ENCODE measurements around the gene SIMC1.

Gene SIMC1

DNA sequence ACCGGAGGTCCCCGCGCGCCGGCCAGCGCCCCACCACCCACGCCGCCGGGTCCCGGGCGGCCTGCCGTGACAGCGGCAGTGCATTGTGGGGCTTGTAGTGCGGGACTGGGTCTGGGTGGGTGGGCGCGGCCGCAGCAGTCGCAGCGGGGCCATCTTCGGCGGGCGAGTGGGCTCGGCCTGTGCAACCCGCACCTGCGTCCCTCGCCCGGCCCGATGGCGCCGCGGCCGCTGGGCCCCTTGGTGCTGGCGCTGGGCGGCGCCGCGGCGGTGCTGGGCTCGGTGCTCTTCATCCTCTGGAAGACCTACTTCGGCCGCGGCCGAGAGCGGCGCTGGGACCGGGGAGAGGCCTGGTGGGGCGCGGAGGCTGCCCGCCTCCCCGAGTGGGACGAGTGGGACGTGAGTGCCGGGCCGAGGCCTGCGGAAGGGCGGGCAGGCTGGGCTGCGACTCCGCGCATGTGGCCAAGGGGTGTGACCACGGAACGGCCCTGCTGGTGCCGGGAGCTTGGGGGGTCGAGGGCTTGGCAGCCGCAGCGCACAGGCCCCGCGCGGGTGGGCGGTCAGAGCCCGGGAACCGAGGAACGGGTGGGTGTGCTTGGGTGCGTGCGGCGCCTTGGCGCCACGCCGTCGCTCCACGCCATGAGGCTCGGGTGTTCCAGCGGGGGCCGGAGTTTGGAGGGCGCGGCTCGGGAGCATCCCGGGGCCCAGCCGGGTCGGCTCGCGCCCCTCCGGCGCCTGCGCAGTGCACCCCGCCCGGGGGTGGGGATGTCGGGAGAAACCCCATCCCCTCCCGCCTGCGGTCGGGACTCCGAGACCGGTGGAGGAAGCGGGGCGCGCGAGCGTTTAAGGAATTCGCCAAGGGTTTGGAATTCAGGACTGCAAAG is 127.4 kb downstream of the SIMC1 start, which contains the start of gene ARL10:
ARL10 (plus strand) TSS at position 137 of the 881 bp plus-strand sequence; CDS start at position 214, 77 bp downstream.
- peak; percentile 77 for DNase-seq

DNA sequence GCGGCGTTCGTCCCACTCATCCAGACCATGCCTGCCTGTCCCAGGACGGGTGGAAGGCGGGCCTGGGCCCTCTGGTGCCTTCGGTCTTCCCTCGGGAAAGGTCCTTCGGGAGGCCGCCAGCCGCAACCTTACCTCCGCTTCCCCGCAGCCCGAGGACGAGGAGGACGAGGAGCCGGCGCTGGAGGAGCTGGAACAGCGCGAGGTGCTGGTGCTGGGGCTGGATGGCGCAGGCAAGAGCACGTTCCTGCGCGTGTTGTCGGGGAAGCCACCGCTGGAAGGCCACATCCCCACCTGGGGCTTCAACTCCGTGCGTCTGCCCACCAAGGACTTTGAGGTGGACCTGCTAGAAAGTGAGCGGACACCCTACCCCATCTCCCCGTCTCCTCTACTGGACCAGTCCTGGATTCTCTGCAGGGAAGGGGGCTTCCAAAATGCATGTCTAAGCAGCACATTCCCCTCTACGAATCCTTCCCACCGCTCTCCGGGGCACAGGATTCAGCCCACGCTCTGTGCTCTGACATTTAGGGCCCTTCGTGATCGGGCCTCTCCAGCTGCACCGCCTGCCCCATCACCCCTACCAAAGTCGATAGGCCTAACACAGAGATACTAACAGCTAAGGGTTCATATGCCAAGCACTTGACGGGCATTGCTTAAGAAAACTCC is 128.1 kb downstream of the SIMC1 start:
- DNase-seq: no peak

DNA sequence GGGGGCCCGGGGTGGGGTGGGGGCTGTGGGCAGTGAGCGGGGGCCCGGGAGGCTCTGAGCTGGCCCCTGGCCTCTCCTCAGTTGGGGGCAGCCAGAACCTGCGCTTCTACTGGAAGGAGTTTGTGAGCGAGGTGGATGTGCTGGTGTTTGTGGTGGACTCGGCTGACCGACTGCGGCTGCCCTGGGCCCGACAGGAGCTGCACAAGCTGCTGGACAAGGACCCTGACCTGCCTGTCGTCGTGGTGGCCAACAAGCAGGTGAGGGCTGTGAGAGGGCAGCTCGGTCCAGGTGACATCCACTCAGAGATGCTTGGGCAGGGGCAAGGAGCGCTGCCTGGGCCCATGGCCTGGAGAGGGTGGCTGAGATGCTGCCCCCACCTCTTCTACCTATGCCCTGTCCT is 130.5 kb downstream of the SIMC1 start:
- no peak for DNase-seq

DNA sequence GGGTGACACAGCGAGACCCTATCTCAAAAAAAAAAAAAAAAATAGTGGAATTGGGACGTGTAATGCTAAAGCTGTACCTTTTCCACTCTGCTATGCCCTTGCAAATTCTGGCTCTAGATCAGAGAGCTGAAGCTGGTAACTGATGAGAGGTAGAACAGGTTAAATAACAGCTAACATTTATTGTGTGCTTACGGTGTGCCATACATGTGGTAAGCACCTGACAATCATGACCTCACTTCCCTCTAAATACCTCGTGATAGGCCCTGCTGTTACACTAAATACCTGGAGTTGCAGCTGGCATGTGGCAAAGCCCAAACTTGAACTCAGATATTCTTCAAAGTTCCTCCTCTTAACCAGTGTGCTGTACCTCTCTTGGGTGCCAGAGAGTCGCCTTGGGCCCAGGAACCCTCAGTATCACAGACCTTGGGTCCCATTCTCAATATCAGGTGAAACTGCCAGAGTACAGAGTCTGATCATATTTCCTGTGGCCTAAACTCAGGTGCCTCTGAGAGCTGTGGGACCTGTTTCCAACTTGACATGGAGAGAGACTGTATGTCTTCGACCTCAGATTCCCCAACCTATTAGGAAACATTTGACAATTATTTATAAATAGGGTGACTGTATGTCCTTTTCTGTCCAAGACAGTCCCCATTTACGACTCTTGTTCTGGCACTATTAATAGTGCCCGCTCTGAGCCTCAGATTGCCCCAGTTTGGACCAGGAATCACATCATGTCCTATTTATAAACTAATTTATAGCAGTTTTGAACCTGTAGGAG is 131.9 kb downstream of the SIMC1 start:
- no peak for DNase-seq

DNA sequence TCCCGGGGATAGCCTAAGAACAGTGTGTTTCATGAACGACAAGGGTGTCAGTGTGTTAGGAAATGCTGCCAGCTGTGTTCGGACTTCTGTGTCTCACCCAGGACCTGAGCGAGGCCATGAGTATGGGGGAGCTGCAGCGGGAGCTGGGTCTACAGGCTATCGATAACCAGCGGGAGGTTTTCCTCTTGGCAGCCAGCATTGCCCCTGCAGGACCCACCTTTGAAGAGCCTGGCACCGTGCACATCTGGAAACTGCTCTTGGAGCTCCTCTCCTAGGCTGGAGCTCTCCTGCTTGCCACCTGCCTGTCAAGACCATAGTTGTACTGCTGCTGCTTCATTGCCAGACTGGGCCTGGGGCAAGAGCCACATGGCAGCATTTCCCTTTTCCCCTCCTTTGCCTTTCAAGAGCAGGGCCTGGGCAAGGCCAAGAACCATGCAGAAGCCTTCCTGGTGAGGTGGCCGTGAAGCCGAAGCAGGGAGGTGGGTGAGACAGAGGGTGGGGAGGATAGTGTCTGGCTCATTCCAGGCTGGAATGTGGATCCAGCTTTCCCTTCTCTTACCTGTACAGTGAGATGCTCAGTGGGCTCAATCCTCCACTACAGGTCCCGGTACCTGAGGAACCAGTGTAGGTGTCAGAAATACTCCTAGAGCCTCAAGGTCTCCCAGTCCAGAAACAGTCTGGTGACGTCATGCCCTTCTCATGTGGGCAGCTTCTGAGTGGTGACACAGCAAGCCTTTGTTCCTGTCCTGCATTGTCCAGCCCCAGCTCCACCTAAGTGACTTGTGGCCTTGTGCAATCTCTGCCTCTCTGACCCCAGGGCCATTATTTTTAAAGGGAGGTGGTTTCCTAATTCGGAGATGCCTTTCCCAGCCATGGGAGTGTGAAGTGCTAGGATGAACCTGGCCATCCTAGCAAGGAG is 133.7 kb downstream of the SIMC1 start:
- DNase-seq: no peak

DNA sequence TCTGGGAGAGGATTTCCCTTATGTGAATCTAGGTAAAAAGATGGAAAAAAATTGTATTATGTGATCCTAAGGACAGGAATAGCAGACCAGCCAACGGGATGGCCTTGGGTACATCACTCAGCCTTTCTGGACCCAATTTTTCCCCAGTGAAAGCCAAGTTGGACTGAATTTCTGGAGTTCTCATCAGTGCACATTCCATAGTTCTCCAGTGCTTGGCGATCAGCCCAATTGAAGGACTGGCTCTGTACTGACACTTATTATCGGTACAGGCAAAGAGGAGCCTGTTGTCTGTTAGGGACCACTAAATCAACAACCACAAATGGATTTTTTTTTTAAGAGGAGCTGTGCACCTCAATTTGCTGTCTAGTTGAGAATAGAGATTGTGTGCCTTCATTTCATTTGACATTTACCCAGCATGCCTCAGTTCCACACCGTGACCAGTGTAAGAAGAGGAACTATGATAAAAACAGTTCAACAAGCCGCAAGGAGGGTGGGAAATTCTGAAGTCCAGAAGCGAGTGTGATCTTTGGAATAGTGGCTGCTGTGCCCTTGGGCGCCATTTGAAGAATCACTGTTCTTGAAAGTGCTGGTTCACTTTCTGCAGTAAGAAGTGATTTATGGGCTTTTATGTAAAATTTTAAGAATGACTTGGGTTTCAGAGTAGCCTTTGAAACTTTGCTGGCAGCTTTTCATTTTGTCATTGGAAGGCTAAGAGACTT is 135.0 kb downstream of the SIMC1 start:
- DNase-seq: no peak

DNA sequence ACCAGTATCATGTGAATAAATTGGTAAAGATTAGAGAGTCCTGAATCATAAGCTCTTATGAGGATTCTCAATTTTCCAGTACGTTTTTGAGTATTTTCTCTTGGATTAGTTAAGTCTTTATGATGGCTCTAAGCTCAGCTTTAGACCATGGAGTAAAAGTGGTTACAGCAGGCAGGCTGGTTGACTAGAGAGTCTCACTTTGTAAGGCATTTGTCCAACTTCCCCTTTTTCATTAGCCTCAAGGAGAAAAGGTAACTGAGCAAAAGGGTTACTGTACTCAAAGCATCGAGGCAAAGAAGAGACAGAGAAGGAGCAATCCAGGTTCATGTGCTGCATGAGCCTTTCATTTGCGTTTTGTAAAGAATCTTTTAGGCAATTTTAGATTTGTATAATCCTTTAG is 141.7 kb downstream of the SIMC1 start:
- no peak for DNase-seq

DNA sequence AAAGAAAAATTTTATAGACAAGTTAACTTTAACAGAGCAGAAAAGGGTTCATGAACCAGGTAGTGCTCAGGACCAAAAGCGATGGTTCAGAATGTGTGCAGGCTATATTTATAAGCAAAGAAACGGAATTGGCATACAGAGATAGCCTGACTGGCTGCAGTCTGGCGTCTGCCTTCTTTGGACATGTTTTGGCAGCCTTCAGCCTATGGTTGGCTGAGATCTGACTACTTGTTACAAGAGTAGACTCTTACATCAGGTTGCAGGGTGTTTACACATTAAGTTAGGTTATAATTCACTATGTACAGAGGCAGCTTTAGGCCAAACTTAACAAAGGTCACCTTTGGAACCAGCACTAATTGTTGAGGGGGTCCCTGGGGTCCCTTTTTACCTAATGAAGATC is 143.2 kb downstream of the SIMC1 start:
- no peak for DNase-seq

DNA sequence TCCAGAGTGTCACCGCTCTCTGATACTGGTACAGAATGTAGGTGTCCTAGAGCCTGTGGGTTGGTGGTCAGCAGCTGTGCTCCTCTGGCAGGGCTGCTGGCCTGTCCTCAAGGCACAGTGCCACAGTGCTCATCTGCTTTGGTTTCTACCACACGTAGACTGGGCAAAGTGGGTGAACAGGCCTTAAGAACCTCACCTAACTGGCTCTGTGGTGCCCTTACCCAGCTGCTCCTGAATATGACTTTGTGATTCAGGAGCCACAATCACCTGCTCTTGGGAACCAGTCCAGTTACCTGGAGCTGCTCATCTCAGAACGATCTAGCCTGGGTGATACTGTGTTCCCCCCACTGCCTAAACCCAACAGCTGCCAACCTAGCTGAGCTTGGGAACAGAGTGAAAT is 143.8 kb downstream of the SIMC1 start:
- no peak for DNase-seq

DNA sequence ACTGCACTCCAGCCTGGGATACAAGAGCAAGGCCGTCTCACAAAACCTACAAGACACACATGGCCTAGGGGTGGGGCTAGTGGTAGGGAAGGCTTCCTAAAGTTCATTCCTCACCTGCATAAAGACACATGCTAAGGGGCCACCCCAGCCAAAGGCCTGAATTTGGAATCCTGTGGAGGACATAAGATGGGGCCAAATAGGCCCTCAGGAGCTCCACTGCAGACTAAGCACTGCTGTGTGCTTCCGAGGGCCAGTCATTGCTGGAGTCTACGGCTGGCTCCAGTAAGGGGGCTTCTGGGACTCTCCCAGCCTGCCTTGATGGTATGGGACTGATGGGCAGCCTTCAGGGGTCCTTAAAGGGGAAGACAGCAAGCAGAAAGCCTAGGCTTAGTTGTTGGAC is 144.5 kb downstream of the SIMC1 start:
- no peak for DNase-seq

DNA sequence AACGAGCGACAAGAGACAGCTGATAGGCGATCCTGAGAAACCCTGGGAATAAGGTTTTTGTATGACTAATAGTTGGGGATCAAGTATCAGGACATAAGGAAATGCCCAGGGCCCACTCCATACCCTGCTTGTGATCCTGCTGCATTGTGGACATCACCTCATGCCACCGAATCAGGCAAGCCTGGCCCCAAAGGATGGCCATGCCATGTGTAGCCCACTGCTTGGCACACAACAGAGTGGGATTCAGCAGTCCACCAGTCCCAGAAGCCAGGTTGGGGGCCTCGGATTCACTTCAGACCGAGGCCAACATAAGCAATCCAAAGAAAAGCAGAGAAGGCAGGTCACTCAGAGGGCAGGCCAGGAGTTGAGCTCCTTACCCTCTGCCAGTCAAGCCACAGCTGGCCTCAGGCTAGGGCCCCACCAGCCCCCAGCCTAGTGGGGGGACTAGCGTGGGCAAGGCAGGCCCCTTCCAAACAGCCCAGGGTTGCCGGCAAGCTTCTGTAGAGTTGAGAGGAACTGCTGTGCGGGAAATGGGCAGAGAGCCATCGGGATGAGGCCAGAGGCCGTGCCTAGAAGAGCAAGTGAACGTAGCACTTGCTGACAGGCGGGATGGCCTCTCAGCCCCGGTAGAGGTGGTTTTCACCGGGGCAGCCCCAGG is 145.2 kb downstream of the SIMC1 start:
- no peak for DNase-seq

DNA sequence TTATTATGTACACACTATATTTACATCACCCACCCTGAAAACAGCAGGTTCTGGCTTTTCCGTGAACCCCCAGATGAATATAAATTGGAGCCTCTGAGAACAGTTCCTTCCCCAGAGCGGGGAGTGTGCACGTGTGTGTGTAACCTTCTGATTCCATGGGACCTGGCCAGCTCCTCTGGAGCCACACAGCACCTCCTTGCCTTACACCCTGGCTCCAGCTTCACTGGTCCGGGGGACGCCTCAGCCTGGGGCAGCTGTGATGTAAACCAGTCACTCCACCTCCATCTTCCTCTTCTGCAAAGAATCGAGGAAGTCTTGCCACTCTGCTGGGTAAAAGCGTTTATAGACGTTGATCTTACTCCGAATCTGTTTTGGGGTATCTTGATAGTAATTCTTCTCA is 145.7 kb downstream of the SIMC1 start:
- DNase-seq: no peak

DNA sequence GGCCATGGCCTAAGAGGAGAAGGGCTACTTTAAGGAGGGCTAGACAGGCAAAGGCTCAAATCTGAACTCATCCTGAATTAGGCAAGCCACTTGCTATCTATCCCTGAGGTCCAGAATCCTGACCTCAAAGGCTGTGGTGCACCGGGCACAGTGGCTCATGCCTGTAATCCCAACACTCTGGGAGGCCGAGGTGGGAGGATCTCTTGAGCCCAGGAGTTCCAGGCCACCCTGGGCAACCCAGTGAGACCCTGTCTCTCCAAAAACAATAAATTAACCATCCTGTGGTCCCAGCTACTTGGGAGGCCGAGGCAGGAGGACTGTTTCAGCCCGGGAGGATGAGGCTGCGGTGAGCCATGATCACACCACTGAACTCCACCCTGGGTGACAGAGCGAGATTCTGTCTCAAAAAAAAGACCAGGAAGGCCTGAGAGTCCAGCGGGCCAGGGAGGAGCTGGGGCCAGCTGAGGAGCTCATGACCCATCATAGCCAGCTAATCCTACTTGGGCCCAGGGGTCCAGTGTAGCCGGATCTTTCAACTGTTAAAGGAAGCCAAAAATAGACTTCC is 146.2 kb downstream of the SIMC1 start:
- no peak for DNase-seq

DNA sequence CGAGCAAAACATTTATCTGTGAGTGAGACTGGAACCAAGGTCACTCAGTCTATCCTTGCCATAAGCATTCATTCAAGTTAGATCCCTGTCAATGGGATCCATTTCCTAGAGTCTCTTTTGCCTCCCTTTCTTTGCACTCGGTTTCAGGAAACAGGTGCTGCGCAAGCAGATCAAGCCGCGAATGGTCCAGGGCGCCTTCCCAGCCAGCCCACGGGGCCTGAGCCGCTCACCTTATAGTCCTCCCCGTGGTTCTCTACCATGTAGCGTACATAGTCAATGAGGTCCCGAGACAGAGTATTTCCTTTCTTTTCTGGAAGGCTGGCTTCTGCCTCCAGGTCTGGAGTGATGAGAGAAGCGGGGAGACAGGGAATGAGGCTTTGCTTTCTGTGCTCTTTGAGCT is 146.8 kb downstream of the SIMC1 start:
- DNase-seq: no peak

DNA sequence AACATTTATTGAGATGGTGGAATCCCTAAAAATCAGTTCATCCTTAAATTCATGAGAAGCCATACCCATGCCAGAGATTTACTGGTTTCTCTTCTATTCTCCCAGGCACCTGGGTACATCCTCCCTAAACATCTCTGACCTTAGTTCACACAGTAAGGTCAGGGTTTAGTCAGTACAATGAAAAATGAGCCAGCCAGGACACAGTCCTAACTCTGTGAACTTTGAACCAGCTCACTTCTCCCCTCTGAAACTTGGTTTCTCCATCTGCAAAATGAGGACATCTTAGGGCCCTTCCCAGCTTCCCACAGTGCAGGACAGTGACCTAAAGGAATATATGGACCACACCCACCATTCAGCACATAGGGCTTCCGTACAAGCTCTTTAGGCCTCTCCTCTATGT is 148.3 kb downstream of the SIMC1 start:
- no peak for DNase-seq

DNA sequence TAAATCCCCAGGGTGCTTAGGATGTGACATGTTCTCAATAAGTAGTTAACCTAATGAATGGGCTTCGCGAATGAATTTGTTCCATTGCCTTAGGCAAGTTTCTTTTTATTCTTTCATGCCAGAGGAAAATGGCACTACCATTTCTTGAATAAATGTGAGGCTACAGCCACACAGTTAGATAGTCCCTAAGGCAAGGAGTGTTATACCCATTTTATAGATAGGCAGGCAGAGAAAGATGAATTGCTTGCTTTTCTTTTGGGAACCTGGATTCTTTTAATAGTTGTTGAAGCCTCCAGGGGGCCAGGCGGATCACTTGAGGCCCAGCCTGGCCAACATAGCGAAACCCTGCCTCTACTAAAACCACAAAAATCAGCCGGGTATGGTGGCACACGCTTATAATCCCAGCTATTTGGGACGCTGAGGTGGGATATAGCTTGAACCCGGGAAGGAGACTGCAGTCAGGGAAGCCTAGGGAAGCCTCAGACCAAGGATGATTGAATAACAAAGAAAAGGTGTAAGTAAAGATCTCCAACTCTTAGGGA is 149.2 kb downstream of the SIMC1 start:
- DNase-seq: no peak

DNA sequence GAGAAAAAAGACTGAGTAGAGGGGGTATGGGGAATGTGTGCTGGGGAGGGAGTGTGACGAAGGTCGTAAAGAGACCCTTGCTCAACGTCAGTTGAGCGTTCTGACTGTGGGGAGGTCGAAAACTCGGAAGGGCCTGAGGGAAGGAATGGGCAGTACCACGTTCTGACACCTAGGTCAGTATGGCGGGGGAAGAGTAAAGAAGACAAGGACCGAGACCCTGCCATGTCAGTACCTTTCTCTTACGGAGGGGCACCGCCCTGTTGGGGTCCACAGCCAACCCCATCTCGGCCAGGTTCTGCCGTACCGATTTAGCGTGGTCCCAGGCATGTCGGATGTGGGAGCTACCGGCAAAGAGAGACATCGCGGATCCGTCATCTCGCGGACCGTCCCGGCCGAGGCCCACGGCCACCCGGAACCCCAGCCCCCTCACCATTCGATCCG is 149.8 kb downstream of the SIMC1 start:
- peak; percentile 30 for DNase-seq

DNA sequence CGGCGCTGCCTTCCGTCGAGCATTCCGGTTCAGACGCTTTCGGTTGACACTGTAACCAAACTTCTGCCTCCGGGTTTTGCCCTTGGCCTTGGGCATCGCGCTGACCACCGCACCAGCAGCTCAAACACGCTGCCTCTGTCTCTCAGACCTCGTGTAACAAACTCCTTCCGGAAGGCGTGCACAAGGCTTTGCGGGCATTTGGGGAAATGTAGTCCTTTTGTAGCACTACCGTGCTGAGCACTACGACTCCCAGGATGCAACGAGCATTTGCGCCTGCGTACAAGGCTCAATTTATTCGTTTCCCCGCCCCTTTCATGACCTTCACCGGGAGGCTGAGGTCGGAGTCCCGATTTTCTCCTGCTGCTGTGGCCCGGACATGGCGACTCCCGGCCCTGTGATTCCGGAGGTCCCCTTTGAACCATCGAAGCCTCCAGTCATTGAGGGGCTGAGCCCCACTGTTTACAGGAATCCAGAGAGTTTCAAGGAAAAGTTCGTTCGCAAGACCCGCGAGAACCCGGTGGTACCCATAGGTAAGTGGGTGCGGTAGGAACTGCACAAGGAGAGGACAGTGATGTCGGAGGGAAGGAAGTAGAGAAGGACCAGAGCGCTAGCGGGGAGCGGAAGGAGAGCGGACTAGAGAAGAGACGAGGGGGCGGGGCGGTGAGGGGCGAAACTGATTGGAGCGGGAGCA is 150.4 kb downstream of the SIMC1 start, which contains the start of the genes HIGD2A and NOP16:
HIGD2A (plus strand) TSS at position 308 of the 691 bp plus-strand sequence; CDS start at position 377, 69 bp downstream.
NOP16 (minus strand) TSS at position 155 of the 691 bp plus-strand sequence; CDS start at position 96, 59 bp downstream.
- DNase-seq: peak; percentile 99

Data from EL (cell line).